D341Med (cell line): ENCODE data around the gene SLC24A4.

Experiments
- DNase-seq: peaks from one replicate; pipeline ENCODE4 v3.0.0; 2012; ENCODE audit warnings: low spot score

Gene SLC24A4

DNA sequence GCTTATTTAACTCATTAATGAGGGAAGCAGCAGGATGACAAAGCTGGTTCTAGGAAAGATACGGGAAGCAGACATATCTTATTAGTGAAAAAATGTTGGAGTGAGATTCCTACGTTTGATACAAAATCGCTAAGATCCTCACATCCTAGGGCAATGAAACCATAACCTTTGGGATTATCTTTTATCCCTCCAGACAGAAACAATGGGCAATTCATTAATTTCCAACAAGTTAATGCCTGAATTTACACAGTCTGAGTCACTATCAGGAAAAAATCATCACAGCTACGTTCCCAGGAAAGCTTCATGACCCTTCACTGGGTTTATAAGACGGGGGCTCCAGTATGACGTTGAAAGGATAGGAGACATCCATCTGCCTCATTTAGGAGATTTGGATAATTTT lies 45.0 kb downstream of the SLC24A4 start:
- no peak for DNase-seq

GRCh38 chr14:92369097-92369496 lies 46.1 kb downstream of the SLC24A4 start:
- no peak for DNase-seq

- DNase-seq = no peak
These were observed 49.3 kb downstream of the SLC24A4 start for GRCh38 chr14:92372230-92372629.

DNA sequence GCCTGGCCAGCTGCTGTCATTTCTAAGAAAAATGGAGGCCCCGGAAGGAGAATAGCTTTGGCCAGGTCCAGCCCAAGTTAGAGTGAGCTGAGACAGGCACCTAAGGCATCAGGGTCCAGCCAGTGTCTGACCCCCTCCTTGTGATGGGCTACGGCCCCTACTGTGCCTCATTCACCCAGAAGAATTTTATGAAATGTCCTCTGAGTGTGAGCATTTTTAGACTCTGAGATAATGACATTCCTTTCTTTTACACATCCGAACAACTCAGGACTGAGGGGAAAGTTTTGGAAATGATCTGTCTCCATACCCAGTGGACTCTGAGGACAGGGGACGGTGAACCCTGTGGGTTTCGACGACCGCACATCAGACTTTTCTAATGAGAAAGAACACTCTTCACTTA lies 50.4 kb downstream of the SLC24A4 start:
- no peak for DNase-seq

GRCh38 chr14:92380131-92380530 lies 57.2 kb downstream of the SLC24A4 start:
- DNase-seq = no peak

DNA sequence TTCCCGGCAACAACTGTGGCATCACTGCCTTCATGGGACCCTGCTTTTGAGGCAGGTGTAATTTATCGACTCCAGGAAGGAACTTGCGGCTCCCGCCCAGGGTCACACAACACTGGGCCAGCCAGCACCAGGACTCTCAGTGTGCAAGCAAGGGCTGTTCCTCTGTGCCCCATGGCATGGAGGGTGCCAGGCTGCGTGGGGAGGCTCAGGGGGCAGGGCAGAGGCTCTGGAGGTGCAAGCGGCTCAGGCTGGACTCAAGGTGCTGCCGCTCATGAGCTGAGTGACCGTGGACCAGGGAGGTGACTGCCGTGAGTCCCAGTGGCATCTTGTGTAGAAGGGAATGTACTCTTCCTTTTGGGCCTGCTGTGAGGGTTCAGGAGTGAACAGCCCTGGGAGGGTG lies 57.6 kb downstream of the SLC24A4 start:
- no peak for DNase-seq

DNA sequence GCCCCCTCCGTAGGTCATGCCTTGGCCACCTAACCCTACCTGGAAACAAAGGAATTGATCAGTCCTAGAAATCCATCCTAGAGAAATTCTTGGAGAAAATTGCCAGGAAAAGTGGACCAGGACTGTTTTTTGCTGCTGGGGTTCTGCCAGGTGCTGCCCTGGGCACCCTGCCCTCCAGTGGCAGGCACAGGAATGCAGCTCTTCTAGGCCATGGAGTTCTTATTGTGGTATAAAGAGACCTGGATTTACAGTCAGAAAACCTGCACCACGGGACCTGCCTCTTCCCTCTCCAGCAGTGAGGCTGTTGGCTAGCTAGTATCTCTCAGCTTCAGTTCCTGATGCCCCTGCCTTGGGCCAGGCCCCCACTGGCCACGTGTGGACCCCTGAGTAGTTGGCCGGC lies 59.7 kb downstream of the SLC24A4 start:
- DNase-seq = peak; percentile 54

- DNase-seq = no peak
These were observed 60.8 kb downstream of the SLC24A4 start for GRCh38 chr14:92383805-92384204.

GRCh38 chr14:92384461-92385133 lies 61.6 kb downstream of the SLC24A4 start:
- no peak for DNase-seq

DNA sequence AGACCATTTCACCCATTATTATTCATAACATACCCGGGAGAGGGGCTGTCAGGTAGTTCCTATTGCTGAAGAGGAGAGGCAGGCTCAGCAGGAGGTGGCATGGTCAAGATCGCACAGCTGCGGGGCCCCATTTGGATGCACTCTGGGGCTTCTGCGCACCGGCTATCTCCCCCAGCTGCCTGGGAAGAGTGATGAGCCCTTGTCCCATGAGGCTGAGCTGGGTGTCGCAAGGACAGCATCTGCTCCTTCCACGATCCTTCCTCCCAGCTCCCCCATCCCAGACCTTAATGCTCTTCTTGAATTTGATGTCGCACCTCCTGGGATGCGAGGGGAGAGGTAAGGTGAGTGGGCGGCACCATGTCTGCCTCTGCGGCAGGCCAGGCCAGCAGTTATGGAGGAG lies 62.6 kb downstream of the SLC24A4 start:
- DNase-seq = no peak

DNA sequence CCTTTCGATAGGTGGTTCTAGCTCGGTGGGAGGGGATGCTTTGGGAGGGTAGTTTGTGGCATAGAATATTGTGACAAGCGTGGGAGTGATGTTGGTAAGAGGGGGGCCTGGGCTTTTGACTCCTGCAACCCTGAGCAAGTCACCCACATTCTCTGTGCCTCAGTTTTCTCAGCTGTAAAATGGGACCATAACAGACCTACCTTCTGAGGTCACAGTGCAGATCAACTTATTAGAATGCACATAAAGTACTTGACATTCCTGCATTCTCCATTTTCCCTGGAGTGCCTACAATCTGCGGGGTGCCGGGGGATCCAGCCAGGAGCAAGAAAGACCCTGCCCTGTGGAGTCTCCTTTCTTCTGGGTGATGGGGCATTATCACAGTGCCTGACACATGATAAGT lies 63.2 kb downstream of the SLC24A4 start:
- DNase-seq = no peak

GRCh38 chr14:92386637-92387036 lies 63.7 kb downstream of the SLC24A4 start:
- peak; percentile 65 for DNase-seq

GRCh38 chr14:92387578-92387977 lies 64.6 kb downstream of the SLC24A4 start:
- DNase-seq = no peak

DNA sequence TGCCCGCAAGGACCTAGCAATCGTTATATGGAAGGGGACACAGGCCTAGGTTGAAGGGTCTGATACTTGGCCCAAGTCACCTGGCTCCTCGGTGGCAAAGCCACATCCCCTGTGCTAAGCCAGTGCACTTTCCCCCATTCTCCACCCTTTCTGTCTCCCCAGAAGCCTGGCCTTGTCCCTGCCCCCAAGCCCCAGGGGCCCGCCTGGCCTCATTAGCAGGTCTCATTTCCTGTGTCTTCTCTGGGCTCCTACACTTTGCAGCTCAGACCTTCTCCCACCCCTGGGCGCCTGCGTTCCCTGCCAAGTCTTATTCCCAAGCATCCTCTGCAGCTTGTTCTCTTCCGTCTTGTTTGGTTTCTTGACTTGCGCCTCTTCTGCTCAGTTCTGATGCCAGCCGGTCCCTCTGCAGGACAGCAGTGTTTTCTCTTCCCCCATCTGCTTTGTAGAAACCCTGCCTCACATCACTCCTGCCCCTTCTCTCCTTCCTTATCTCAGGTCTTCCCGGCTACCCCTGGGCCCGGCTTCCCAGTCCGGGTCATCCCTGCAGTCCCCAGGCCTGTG lies 66.7 kb downstream of the SLC24A4 start:
- no peak for DNase-seq

DNA sequence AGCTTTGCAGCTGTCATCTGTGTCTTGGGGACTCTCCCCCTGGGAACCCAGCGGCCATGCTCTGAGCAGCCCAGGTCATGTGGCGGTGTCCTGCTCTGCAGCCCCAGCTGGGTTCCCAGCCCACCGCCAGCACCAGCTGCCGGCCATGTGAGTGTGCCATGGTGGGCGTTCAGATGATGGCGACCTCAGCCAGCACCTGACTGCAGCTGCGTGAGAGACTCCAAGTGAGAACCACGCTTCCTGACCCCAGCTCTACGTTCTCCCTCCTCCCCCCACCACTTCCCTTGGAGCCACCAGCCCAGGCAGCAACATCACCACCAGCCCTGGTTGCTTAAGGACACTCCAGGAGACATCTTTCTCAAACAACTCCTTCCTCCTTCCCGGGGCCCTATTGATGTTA lies 68.8 kb downstream of the SLC24A4 start:
- DNase-seq = no peak

DNA sequence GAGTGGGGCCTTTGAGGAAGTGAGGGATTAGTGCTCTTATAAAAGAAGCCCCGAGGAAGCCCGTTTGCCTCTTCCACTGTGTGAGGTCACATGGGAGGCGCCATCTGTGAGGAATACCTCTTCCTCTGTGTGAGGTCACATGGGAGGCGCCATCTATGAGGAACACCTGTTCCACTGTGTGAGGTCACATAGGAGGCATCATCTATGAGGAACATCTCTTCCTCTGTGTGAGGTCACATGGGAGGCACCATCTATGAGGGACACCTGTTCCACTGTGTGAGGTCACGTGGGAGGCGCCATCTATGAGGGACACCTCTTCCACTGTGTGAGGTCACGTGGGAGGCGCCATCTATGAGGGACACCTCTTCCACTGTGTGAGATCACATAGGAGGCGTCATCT lies 69.7 kb downstream of the SLC24A4 start:
- no peak for DNase-seq

GRCh38 chr14:92397150-92397952 lies 74.4 kb downstream of the SLC24A4 start:
- DNase-seq = peak; percentile 52

DNA sequence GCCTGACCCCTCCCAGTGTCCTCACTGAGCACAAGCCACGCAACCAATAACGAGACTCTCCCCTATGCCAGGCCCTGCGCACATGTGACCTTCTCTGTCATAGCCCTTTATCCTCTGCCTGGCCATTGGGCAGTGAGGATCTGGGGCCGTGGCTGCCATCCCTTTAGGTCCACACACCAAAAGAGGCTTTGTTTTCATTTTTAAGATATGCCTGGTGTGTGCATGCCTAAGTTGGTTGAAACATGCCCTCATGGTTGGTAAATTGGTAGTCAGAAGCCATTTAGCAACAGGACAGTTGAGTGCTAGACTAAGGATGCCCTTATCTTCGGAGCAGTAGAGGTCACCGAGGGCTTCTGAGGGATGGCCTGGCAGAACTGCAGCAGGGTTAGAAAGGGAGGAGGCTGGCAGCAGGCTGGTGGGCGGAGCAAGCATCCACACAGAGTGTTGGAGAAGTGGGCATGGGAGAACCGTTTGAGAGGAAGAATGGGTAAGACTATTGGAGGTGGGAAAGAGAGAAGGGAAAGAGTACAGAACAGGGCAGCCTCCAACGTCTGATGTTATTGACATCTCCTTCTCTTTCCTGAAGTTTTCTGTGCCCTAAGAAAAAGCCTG lies 75.1 kb downstream of the SLC24A4 start:
- no peak for DNase-seq

DNA sequence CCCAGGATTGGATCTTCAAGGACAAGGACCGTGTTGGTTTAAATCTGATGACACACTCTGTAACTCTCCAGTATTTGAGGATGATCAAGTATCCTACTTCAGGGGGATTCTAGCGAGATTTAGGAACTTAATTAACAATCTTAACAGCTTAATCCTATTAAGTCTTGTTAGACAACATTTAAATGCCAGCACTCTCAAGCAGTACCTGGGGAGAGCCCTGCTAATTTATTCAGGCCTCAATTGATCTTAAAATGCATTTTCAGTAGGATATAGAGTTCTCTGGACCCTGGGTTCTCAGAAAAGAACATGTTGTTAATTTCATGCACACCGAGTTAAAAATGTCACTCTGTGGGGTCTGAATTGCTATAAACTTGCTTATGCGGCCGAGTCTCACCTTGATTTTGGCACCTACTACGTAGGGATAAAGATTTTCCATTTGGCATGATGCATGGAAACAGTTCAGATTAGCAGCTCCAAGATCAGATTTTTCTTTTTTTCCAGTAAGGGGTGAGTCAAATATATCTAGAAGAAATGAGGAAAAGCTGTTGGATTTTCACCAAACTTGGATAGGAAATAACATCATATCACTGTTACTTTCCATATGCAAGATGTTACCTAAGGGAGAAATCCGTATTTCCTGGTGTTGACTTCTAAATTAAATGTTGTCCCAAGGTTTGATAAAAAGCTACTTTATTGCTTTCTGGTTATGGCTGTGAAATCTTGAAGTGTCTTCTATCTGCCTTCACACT lies 76.1 kb downstream of the SLC24A4 start:
- DNase-seq = no peak

- DNase-seq = no peak
These were observed 77.8 kb downstream of the SLC24A4 start for GRCh38 chr14:92400579-92401444.

DNA sequence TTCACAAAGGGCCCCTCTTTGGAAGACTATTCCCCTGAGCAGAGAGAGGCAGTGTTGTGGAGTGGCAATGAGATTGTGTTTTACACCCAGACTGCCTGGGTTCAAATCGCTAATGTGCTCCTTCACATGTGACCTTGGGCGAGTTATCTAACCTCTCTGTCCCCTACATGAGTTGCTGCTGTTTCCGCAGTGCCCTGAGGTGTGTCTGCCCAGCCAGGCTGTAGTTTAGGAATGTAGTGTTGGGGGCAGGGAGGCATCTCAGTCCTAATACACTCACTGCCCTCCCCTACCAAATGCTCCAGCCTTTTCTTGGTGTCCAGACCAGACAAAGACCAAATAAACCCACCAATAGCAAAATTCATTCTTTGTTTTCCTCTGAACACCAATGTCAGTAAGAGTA lies 78.6 kb downstream of the SLC24A4 start:
- no peak for DNase-seq
